ENCODE data around the gene FKBP14.

Gene FKBP14

DNA sequence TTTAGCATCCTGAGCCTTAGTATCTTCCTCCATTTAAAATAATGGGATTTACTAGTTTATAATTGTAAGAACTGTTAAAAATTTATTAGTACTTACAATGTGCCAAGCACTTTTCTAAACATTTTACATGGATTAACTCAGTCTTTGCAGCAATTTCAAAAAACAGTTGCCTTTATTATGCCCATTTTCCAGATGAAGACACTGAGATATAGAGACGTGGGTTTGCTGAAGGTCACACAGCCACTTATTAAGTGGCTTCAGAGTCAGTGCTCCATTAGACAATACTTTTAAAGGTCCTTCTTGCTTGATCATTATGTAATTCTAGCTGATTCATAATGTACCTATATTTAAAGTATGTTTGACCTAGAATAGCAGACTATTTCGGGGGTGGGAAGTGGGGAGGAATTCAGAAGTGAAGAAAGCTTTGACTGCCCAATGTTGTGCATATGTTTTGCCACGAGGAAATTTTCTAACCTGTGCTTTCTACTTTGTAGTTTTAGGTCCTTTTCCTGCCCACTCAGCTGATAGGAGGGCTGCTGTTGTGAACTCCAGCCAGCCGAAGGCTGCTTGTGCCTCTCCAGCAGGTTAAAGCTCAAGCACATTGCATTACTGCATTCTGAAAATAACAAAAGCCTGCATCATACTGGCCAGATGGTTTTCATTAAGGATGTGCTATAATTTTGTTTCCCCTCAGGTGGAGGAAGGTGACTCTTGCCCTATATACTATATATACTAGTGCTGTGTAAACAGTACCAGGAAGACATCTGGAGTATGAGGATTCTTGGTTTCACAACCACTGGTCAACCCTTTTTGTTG lies 6.0 kb upstream of the FKBP14 start:
- no peak for DNase-seq

GRCh38 chr7:30029696-30030095 lies 3.2 kb upstream of the FKBP14 start:
- DNase-seq: no peak

DNA sequence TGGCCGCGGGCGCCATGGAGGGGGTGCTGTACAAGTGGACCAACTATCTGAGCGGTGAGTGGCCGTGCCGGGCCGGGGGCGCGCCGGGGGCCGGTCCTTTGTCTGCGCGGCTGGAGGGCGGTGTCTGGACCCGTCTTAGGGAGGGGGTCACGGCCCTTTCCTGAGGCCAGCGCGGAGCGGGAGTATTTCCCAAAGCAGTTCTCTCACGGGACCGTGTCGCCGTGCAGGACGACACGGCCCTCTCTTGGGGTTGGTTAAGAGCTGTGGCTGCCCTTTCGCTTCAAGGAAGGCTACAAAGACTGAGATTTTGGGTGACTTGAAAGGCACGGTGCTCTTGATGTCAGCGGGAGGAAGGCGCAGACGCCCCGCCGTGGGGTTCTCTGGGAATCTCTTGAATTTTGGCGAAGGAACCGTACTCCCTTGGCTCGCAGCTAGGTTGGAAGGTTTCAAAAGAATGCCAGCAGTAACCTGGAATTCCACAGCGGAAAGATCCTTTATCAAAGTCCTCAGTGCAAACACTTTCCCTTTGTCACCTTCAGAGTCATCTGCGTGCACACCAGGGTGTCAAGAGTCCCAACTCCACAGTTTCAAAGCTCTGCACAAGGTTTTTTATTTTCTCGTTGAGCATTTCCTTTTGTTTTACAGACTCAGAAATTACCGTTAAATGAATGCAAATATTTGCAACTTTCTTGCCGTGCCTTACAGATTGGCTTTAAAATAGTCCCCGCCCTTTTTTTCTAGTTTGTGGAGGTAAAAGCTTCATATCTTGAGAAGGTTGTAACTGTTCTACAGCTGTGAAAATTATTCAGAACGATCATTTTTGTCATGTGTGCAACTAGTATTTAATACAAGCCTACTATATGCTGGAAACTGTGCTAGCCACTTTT lies 2.5 kb upstream of the FKBP14 start:
- DNase-seq: peak in 2 of 4 experiments; percentile 12 to 26

DNA sequence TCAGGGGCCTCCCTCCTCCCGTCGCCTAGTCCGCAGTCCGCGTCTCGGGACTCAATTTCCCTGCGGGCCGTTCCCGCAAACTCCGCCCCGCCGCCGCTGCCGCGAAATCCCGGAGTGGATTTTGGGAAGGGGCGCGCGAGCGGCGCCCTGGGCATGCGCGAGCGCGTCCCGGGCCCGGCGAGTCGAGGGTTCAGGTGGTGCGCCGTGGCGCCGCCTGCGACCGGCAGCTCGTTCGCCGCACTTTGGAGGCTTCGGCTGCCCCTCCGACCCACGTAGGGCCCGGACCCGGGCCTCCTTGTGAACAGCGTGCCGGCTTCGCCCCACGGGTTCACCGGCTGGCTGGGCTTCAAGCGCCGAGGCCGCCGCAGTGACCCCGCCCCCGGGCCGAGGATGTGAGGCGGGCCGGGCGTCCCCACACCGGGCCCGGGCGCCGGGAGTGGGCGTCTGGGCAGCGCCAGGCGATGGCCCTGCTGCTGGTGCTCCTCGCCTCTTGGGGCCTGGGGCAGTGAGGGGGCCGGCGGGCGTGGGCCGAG lies 1.8 kb upstream of the FKBP14 start, which contains the start of gene PLEKHA8:
Gene PLEKHA8 (plus strand): TSS at position 197 of the 533 bp plus-strand sequence. CDS start 351 bp downstream, outside the sequence.
- peak; percentile 69 to 84 (median 71) for DNase-seq

DNA sequence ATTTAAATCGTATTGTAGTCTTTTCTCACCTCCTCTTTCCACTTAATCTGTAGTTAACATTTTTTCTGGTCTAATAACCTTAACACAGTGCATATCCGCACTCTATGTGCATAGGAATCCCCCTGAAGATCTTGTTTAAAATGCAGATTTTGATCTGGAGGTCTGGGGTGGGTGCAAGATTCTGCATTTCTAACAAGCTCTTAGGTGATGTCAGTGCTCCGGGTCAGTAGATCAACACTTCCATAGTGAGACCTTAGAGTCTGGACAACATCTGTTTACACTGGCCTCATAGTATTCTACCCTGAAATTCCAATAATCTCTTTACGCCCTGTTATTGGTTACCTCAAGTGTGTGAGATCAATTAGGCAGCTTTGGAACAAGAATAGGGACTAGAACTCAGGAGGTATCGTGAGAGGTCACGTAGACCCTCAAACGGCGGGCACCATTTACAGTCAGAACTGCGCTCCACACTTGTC lies 1.3 kb upstream of the FKBP14 start:
- DNase-seq: no peak

- DNase-seq: peak in 1 of 4 experiments; percentile 6
Measured at GRCh38 chr7:30027065-30027456, 559 bp upstream of the FKBP14 start.

DNA sequence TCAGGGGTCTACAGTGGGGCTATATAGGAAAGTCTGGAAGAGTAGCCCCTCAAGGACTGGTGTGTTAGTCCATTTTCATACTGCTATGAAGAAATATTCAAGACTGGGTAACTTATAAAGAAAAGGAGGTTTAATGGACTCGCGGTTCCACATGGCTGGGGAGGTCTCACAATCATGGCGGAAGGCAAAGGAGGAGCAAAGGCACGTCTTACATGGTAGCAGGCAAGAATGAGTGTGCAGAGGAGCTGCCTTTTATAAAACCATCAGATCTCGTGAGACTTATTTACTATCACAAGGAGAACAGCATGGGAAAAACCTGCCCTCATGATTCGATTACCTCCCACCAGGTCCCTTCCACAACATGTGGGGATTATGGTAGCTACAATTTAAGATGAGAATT lies 3.0 kb downstream of the FKBP14 start:
- no peak for DNase-seq

DNA sequence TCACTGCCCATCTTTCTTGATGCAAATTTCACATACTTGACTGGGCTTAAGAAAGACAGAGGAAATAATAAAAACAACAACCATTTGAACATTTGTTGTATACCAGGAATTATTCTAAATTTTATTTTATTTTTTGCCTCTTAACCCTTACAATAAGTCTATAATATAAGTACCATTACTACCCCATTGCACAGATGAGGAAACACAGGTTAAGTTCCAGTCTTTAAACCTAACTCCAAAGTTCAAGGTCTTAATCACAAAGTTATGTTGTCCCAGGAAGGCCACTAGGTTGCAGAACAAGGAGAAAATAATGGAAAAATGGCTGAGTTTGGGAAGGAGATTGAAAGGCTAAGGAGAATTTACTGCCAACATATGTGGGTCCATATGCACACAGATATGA lies 3.5 kb downstream of the FKBP14 start:
- DNase-seq: no peak

GRCh38 chr7:30020535-30020934 lies 6.0 kb downstream of the FKBP14 start:
- no peak for DNase-seq

- no peak for DNase-seq
Measured at GRCh38 chr7:30019960-30020359, 6.5 kb downstream of the FKBP14 start.

- no peak for DNase-seq
Measured at GRCh38 chr7:30019387-30019786, 7.1 kb downstream of the FKBP14 start.

DNA sequence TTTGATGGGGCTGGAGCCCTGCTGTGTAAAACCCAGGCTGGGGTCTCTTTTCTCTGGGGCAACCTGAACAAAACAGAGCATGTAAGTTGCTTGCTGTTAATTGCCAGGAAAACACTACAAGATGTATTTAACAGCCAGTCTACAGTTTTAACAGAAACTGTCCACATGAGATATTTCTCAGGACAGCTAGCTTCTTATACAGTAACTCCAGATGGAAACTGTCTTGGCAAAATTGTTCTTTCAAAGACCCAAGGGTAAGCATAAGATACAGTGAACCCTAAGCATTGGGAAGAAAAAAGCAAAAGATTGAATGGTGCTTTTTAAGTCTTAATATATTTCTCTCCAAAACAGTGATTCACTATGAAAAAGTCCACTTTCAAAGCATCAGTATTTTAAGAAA lies 8.1 kb downstream of the FKBP14 start:
- DNase-seq: no peak

DNA sequence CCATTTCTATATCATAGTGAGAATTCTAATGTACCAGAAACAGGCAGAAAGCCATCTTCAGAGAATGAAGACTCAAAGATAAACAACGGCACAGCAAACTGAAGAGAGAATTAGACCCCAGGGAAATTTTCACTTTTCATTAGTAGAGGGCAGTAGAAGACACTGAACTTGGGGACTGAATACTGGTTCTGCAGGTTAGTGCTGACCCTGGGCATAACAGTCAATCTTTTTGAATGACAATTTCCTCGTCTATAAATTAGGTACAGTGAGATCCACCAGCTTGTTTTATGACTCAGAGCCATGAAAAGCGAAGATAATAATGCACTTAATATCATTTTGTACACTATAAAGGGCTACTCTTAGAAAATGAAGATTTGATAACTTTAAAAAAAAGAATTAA lies 13.7 kb downstream of the FKBP14 start:
- no peak for DNase-seq

DNA sequence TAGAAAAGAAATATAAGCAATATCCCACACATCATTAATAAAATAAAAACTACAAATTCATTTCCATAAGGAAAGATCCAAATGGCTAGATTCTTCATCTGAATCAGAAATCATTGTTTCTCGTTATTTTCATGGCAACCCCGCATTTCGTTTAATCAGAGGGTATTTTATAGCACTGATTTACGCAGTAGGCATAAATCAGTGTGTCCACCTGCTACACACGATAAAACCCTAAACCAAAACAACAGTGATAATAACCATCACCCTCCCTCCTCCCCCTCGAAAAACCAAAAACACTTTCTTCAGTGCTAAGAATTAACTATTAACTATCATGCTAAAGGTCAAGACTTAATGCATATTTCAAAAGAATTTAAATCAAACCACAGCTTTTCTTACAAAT lies 16.5 kb downstream of the FKBP14 start:
- no peak for DNase-seq

- DNase-seq: no peak
Measured at GRCh38 chr7:30005464-30005863, 21.0 kb downstream of the FKBP14 start.

GRCh38 chr7:30003098-30003497 lies 23.4 kb downstream of the FKBP14 start:
- DNase-seq: no peak

- DNase-seq: no peak
Measured at GRCh38 chr7:30001998-30002397, 24.5 kb downstream of the FKBP14 start.

GRCh38 chr7:29998489-29998888 lies 28.0 kb downstream of the FKBP14 start:
- no peak for DNase-seq

DNA sequence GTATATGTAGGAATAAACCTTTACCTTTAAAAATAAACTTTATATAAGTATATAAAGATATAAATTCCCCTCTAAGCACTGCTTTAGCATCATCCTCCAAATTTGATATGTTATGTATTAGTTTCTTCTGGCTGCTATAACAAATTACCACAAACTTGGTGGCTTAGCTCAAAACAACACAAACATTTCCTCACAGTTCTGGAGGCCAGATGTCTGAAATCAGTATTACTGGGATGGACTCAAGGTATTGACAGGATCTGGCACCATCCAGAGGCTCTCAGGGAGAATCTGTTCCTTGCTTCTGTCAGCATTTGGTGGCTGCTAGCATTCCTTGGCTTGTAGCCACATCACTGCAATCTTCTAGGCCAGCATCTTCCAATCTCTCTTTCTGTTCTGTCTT lies 30.2 kb downstream of the FKBP14 start:
- DNase-seq: no peak

GRCh38 chr7:29995652-29996051 lies 30.9 kb downstream of the FKBP14 start:
- no peak for DNase-seq

- DNase-seq: no peak
Measured at GRCh38 chr7:29993140-29993539, 33.4 kb downstream of the FKBP14 start.

DNA sequence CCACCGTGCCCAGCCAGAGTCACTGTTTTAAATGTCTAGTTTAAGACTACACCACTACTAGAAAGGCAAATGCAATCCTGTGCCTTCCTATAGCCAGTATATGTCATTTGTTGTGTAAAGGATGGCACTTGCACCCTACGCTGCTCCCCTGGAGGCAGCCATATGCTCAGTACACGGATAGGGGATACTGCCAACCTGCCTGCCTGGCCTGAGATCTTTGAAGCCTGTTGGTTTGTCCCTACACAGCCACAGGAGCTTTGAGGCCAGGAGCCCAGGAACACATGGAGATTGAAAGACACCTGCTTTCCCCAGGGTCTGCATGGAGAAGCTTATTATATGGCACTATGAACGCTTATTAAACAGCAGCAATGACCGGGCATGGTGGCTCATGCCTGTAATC lies 34.6 kb downstream of the FKBP14 start:
- no peak for DNase-seq

DNA sequence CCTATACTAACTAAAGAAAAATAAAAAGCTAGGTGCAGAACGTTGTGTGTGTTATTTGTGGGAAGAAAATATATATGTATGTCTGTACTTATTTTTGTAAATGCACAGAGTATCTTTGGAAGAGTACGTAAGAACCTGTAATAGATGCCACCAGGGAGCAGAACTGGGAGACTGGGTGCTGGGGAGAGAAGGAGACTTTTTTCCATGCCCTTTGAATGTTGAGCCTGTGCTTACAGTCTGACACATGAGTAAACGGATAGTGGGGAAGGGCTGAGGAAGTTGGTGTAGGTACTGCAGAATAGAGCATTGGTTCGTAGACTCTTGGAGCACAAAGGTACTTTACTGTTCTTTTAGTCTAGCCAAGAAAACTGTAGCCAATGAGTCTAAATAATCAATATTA lies 35.6 kb downstream of the FKBP14 start:
- DNase-seq: no peak

Data from activated naive CD4-positive, alpha-beta T cell (primary cell).